Cardiac fibroblast (primary cell): ENCODE data around the gene HOXA4.

ENCODE experiments used
- DNase-seq, 2 donors: peaks; one replicate each; pipeline versions ENCODE4 v3.0.0 to v3.0.0-alpha.2; 2010; ENCODE audit warnings: low read depth in 2 of 2
- H3K4me3 ChIP-seq, 2 donors: replicated peaks in 1 of 2; 1 replicate in 1 of 2; 2 replicates in 1 of 2; pipeline ENCODE4 v1.5.1; 2011; ENCODE audit warnings: low read depth in 2 of 2, low read length in 2 of 2, mild to moderate bottlenecking in 2 of 2, moderate library complexity in 1 of 2
- TF ChIP-seq, protein P1 (sequence below): IDR thresholded peaks from one replicate; pipeline ENCODE4 v1.5.1; 2011; ENCODE audit warnings: low read depth, mild to moderate bottlenecking, low read length, inconsistent platforms

Gene HOXA4

GRCh38 chr7:27167916-27168264 lies 37.3 kb upstream of the HOXA4 start:
- DNase-seq, result no peak
- no peak overlapping the region for H3K4me3 ChIP-seq
- TF ChIP-seq, protein P1, sequence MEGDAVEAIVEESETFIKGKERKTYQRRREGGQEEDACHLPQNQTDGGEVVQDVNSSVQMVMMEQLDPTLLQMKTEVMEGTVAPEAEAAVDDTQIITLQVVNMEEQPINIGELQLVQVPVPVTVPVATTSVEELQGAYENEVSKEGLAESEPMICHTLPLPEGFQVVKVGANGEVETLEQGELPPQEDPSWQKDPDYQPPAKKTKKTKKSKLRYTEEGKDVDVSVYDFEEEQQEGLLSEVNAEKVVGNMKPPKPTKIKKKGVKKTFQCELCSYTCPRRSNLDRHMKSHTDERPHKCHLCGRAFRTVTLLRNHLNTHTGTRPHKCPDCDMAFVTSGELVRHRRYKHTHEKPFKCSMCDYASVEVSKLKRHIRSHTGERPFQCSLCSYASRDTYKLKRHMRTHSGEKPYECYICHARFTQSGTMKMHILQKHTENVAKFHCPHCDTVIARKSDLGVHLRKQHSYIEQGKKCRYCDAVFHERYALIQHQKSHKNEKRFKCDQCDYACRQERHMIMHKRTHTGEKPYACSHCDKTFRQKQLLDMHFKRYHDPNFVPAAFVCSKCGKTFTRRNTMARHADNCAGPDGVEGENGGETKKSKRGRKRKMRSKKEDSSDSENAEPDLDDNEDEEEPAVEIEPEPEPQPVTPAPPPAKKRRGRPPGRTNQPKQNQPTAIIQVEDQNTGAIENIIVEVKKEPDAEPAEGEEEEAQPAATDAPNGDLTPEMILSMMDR, result no peak

DNA sequence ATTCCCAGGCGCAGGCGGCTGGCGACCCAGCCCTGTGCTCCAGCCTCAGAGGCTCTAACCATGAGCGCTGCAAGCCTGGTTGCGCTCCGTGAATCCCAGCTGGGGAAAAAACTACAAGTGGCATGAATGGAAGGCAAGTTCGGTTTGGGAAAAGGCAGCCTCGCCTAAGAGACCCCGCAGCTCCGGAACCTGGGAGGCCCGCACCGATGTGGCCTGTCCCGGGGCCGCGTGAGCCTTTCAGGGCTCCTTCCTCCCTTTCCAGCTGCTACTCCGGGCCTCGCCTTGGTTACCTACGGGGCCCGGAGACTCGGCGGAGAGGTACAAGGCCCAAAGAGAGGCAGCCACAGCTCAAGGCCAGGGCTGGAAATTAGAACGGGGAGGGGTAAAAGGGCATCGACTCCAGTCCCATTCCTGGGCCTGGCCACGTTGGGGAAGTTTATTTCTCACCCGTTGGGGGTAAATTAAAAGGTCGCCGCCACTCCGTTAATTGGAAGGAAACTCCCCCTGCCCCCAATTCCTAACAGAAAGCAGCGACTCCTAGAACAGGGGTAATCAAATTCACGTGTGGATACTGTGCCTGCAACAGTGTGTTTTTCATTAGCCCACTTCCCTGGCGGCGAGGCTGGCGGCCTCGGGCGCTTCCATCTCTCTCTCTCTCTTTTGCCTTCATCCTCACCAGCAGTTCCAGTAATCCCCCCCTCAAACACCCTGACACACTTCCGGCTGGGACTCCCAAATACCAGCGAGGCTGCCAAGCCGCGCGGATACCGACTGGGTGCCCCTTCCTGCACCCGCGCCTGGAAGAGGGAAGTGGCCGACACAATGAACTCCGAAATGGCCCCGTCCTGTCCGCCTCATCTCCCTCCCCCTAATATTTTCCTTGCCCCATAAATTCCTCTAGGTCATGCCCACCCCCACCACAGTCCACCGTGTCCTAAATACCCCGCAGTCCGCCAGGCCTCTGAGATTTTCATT lies 36.3 kb upstream of the HOXA4 start:
- H3K4me3 ChIP-seq, result no peak overlapping the region
- TF ChIP-seq, protein P1, result no peak
- no peak for DNase-seq

GRCh38 chr7:27165996-27166530 lies 35.5 kb upstream of the HOXA4 start:
- TF ChIP-seq, protein P1, result no peak
- H3K4me3 ChIP-seq, result no peak overlapping the region
- DNase-seq, result no peak

GRCh38 chr7:27165089-27165995 lies 34.8 kb upstream of the HOXA4 start, which contains the start of gene HOXA9:
TSS of gene HOXA9 (minus strand) at chr7:27165537. CDS start at chr7:27165457, 80 bp downstream.
- no peak for DNase-seq
- TF ChIP-seq, protein P1, result no peak
- H3K4me3 ChIP-seq, result no peak within 1 kb of the TSS

DNA sequence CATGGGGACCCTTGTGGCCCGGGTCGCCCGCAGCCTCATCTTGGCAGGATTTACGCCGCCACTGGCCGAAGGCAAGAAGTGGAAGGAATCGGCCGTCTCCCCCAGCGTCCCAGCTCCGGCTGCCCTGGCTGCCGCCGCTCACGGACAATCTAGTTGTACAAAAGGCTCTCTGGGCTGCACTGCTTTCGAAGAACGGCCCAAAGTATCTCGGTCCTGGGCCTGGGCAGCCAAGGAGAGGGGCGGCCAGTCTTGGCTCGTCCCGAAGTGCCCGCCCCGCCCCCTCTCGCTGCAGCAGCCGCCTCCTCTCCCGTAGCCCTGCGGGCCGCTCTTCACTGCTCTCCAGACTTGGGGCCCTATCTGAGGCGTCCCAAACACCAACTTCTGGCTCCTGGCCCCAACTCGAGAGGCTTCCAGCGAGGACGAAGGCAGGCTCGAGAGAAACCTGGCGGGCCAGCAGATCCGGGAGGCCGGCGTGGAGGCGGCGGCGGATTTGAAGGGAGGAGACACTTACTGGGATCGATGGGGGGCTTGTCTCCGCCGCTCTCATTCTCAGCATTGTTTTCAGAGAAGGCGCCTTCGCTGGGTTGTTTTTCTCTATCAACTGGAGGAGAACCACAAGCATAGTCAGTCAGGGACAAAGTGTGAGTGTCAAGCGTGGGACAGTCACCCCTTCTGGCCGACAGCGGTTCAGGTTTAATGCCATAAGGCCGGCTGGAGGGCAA lies 34.0 kb upstream of the HOXA4 start:
- no peak for DNase-seq
- H3K4me3 ChIP-seq, result no peak overlapping the region
- TF ChIP-seq, protein P1, result no peak

DNA sequence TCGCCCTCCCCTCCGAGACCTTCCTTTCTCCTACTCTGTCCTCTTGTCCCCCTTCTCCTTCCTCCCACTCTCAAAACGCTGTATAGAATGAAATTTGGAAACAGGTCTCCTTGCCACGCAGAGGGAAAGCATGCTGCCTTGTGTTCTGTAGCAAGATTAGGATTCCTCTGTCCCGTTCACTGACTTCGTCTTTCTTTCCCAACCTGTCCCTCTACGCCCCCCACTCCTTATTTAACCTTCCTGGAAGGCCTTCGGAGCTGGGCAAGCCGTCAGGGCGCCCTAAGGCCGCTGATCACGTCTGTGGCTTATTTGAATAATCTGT lies 33.4 kb upstream of the HOXA4 start:
- DNase-seq, result no peak
- no peak overlapping the region for H3K4me3 ChIP-seq
- TF ChIP-seq, protein P1, result no peak
